ENCODE measurements around the gene FBXL3.

The FBXL3 gene

DNA sequence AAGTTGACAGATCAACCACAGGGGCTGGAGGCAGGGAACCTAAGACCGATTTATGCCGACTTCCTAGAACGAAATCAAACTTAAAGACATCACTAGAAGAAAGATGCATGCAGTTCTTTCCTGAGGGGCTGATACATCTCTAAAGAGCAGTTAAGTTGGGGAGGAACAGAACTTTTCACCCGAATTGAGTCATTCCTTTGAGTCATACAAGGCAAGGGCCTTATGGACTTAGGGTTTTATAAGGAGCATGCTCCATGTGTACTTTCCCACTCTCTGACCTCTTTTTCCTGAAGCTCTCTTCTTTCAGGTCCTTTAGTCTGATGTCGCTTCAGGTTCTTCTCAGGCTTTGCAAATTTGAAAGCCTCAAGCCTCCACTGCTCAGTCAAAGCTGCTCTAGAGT, 7.9 kb upstream of the FBXL3 start:
- no peak overlapping the region for H3K27ac ChIP-seq (replicated peaks)
- H3K4me3 ChIP-seq (replicated peaks; ENCODE audit: insufficient read depth, low read length) = no peak overlapping the region
- no peak for TF ChIP-seq POLR2AphosphoS5 (IDR thresholded peaks at IDR 0.05; ENCODE audit: low read depth)
- no peak for TF ChIP-seq GABPA (IDR thresholded peaks at IDR 0.05; ENCODE audit: low read depth)
- TF ChIP-seq, protein P1, sequence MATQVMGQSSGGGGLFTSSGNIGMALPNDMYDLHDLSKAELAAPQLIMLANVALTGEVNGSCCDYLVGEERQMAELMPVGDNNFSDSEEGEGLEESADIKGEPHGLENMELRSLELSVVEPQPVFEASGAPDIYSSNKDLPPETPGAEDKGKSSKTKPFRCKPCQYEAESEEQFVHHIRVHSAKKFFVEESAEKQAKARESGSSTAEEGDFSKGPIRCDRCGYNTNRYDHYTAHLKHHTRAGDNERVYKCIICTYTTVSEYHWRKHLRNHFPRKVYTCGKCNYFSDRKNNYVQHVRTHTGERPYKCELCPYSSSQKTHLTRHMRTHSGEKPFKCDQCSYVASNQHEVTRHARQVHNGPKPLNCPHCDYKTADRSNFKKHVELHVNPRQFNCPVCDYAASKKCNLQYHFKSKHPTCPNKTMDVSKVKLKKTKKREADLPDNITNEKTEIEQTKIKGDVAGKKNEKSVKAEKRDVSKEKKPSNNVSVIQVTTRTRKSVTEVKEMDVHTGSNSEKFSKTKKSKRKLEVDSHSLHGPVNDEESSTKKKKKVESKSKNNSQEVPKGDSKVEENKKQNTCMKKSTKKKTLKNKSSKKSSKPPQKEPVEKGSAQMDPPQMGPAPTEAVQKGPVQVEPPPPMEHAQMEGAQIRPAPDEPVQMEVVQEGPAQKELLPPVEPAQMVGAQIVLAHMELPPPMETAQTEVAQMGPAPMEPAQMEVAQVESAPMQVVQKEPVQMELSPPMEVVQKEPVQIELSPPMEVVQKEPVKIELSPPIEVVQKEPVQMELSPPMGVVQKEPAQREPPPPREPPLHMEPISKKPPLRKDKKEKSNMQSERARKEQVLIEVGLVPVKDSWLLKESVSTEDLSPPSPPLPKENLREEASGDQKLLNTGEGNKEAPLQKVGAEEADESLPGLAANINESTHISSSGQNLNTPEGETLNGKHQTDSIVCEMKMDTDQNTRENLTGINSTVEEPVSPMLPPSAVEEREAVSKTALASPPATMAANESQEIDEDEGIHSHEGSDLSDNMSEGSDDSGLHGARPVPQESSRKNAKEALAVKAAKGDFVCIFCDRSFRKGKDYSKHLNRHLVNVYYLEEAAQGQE (IDR thresholded peaks at IDR 0.05; ENCODE audit: insufficient replicate concordance, low read depth) = no peak
- TF ChIP-seq, protein P2, sequence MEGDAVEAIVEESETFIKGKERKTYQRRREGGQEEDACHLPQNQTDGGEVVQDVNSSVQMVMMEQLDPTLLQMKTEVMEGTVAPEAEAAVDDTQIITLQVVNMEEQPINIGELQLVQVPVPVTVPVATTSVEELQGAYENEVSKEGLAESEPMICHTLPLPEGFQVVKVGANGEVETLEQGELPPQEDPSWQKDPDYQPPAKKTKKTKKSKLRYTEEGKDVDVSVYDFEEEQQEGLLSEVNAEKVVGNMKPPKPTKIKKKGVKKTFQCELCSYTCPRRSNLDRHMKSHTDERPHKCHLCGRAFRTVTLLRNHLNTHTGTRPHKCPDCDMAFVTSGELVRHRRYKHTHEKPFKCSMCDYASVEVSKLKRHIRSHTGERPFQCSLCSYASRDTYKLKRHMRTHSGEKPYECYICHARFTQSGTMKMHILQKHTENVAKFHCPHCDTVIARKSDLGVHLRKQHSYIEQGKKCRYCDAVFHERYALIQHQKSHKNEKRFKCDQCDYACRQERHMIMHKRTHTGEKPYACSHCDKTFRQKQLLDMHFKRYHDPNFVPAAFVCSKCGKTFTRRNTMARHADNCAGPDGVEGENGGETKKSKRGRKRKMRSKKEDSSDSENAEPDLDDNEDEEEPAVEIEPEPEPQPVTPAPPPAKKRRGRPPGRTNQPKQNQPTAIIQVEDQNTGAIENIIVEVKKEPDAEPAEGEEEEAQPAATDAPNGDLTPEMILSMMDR (IDR thresholded peaks at IDR 0.05; ENCODE audit: insufficient read depth, low read length) = no peak
- TF ChIP-seq SPI1 (IDR thresholded peaks at IDR 0.05; ENCODE audit: borderline replicate concordance, low read depth) = no peak
- no peaks in the 10 kb centered on the region for H3K27me3 ChIP-seq (ENCODE audit: insufficient read depth, poor library complexity, severe bottlenecking)
- DNase-seq (ENCODE audit: low read depth in 1 of 2, low spot score in 1 of 2) = no peak

DNA sequence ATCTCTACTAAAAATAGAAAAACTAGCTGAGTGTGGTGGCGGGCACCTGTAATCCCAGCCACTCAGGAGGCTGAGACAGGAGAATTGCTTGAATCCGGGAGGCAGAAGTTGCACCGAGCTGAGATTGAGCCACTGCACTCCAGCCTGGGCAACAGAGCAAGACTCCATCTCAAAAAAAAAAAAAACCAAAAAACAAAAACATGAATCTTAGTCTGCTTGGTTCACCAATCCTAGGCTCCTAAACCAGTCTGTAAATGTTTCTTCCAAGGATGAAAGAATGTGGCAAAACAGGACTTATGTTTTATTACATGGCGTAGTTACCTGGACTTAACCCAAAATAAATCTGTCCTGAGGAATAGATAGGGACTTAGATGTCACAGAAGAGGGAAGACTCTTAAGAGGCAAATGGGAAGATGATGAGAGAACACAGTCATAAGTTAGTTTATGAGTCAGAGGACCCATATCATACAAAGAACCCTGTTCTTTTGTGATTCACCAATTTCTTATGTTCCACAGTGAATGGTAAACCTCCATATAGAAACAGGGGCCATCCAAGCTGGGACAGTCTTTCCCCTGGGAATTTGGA, 6.9 kb upstream of the FBXL3 start:
- no peak overlapping the region for H3K27ac ChIP-seq (replicated peaks)
- no peak overlapping the region for H3K4me3 ChIP-seq (replicated peaks; ENCODE audit: insufficient read depth, low read length)
- no peak for DNase-seq (ENCODE audit: low read depth in 1 of 2, low spot score in 1 of 2)
- TF ChIP-seq, protein P1 (IDR thresholded peaks at IDR 0.05; ENCODE audit: insufficient replicate concordance, low read depth) = no peak
- TF ChIP-seq POLR2AphosphoS5 (IDR thresholded peaks at IDR 0.05; ENCODE audit: low read depth) (no peak), GABPA (IDR thresholded peaks at IDR 0.05; ENCODE audit: low read depth) (no peak)
- no peaks in the 10 kb centered on the region for H3K27me3 ChIP-seq (ENCODE audit: insufficient read depth, poor library complexity, severe bottlenecking)

DNA sequence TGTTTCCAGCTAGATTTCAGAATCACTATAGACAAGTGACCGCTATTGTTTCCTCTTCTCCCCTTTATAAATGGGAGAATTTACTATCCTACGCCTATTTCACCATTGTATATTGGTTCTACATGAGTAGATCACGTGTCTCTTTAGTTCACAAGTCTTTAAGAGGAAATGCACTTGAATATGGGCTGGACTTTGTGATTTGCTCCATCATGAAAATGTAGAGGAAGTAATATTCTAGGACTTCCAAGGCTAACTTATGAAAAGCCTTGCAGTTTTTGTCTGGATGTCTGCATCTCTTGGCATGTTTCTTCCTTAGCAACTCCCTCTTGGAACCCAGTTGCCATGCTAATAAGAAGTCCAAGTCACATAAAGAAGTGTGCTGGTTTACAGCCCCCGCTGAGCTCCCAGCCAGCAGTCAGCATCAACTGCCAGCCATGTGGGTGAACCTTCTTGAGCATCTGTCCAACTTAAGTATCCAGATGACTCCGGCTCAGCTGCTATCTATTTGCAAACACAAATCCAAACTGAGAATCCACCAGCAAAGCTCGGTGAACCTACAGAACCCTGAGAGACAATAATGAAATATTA, 4.8 kb upstream of the FBXL3 start:
- TF ChIP-seq POLR2AphosphoS5 (IDR thresholded peaks at IDR 0.05; ENCODE audit: low read depth) = no peak
- TF ChIP-seq, protein P2 (IDR thresholded peaks at IDR 0.05; ENCODE audit: insufficient read depth, low read length) = no peak
- TF ChIP-seq GABPA (IDR thresholded peaks at IDR 0.05; ENCODE audit: low read depth) = no peak
- TF ChIP-seq, protein P1 (IDR thresholded peaks at IDR 0.05; ENCODE audit: insufficient replicate concordance, low read depth) = no peak
- TF ChIP-seq SPI1 (IDR thresholded peaks at IDR 0.05; ENCODE audit: borderline replicate concordance, low read depth) = no peak
- no peak overlapping the region for H3K27ac ChIP-seq (replicated peaks)
- no peak overlapping the region for H3K4me3 ChIP-seq (replicated peaks; ENCODE audit: insufficient read depth, low read length)
- DNase-seq (ENCODE audit: low read depth in 1 of 2, low spot score in 1 of 2) = no peak
- H3K27me3 ChIP-seq (ENCODE audit: insufficient read depth, poor library complexity, severe bottlenecking) = no peaks in the 10 kb centered on the region
